ENCODE data around the gene VMO1.

- TF ChIP-seq, protein P1, sequence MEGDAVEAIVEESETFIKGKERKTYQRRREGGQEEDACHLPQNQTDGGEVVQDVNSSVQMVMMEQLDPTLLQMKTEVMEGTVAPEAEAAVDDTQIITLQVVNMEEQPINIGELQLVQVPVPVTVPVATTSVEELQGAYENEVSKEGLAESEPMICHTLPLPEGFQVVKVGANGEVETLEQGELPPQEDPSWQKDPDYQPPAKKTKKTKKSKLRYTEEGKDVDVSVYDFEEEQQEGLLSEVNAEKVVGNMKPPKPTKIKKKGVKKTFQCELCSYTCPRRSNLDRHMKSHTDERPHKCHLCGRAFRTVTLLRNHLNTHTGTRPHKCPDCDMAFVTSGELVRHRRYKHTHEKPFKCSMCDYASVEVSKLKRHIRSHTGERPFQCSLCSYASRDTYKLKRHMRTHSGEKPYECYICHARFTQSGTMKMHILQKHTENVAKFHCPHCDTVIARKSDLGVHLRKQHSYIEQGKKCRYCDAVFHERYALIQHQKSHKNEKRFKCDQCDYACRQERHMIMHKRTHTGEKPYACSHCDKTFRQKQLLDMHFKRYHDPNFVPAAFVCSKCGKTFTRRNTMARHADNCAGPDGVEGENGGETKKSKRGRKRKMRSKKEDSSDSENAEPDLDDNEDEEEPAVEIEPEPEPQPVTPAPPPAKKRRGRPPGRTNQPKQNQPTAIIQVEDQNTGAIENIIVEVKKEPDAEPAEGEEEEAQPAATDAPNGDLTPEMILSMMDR (IDR thresholded peaks at IDR 0.05; ENCODE audit: insufficient read depth, low read depth, low read length): no peak
- no peak for TF ChIP-seq EZH2 (IDR thresholded peaks at IDR 0.05; ENCODE audit: insufficient read depth, low read length)
These were observed 3.5 kb upstream of the VMO1 start for GRCh38 chr17:4789701-4789950.
